Lung microvascular endothelial cell (primary cell): ENCODE data around the gene ENTREP1. TPM values are rescaled to one million over a fixed set of nuclear protein-coding genes. Genes with fewer than 3 reads are reported as not detected.

Experiments used
- total RNA-seq: library from RNA; depleted of rRNA; stranded (reverse); fragments of >200 nt; gene quantifications from 2 replicates; pipeline ENCODE4 v1.2.1, GENCODE V29; 2014

ENTREP1 gene
- total RNA-seq, 1 donor from 2014 or later, result 11.1 TPM

Other genes with a start within 250 kb of the ENTREP1 start
- gene TJP2, start 150.9 kb upstream of the ENTREP1 start, total RNA-seq, result 46.0 and 48.4 TPM in 2 replicates